Keratinocyte (primary cell): ENCODE data around the gene SULT4A1. TPM values are rescaled to one million over a fixed set of nuclear protein-coding genes. Genes with fewer than 3 reads are reported as not detected.
A peak's percentile ranks its signal among the peaks of the same experiment; 100 is the strongest.

ENCODE experiments used
- DNase-seq: peaks from one replicate; pipeline ENCODE4 v3.0.0-alpha.2; 2011; ENCODE audit warnings: low read depth, missing footprints, low spot score
- FAIRE-seq: peaks from 2 replicates; lab custom pipeline; 2011; peaks lifted over from hg19 to GRCh38; lab: Jason Lieb, UNC
- H2AFZ ChIP-seq: 2 replicates; pipeline ENCODE4 v1.6.0; 2012; ENCODE audit warnings: low read length, control low read depth, inconsistent platforms; ENCODE audit not compliant: control insufficient read depth
- H3K27ac ChIP-seq: 2 replicates; pipeline ENCODE4 v1.5.1; 2011; ENCODE audit warnings: low read length; ENCODE audit not compliant: control insufficient read depth, insufficient read depth
- H3K27me3 ChIP-seq: 3 replicates; pipeline ENCODE4 v1.6.0; 2011; ENCODE audit warnings: low read length; ENCODE audit not compliant: control insufficient read depth, insufficient read depth; ENCODE audit errors: extremely low read depth
- H3K36me3 ChIP-seq, 2 experiments: 2 replicates in 1 of 2; 3 replicates in 1 of 2; pipeline ENCODE4 v1.5.1; 2011; ENCODE audit warnings: low read length in 2 of 2, mild to moderate bottlenecking in 1 of 2; ENCODE audit not compliant: control insufficient read depth in 2 of 2, insufficient read depth in 2 of 2; ENCODE audit errors: extremely low read depth in 1 of 2
- H3K4me1 ChIP-seq: 3 replicates; pipeline ENCODE4 v1.5.1; 2011; ENCODE audit warnings: low read length; ENCODE audit not compliant: control insufficient read depth, insufficient read depth; ENCODE audit errors: extremely low read depth
- H3K4me2 ChIP-seq: 3 replicates; pipeline ENCODE4 v1.6.0; 2011; ENCODE audit warnings: low read depth, low read length; ENCODE audit not compliant: control insufficient read depth, insufficient read depth; ENCODE audit errors: extremely low read depth
- H3K4me3 ChIP-seq, 3 experiments: fragments of 200-600 bp in 1 of 3; sonication (generic) in 1 of 3; 2 replicates in 2 of 3; 3 replicates in 1 of 3; pipeline ENCODE4 v1.5.1; 2011 to 2016; ENCODE audit warnings: low read length in 3 of 3, mild to moderate bottlenecking in 3 of 3, control low read depth in 2 of 3, inconsistent platforms in 1 of 3, low read depth in 1 of 3, mixed read lengths in 1 of 3, mixed run types in 1 of 3, moderate library complexity in 1 of 3; ENCODE audit not compliant: control insufficient read depth in 2 of 3, insufficient read depth in 2 of 3; ENCODE audit errors: extremely low read depth in 1 of 3
- H3K79me2 ChIP-seq: 2 replicates; pipeline ENCODE4 v1.6.0; 2012; ENCODE audit warnings: low read length; ENCODE audit not compliant: control insufficient read depth, insufficient read depth
- H3K9ac ChIP-seq: 3 replicates; pipeline ENCODE4 v1.6.0; 2011; ENCODE audit warnings: low read length; ENCODE audit not compliant: control insufficient read depth, insufficient read depth; ENCODE audit errors: extremely low read depth
- H3K9me1 ChIP-seq: 3 replicates; pipeline ENCODE4 v1.6.0; 2011; ENCODE audit warnings: low read length; ENCODE audit not compliant: control insufficient read depth, insufficient read depth; ENCODE audit errors: extremely low read depth
- H3K9me3 ChIP-seq: 2 replicates; pipeline ENCODE4 v1.5.1; 2012; ENCODE audit warnings: low read depth, low read length; ENCODE audit not compliant: control insufficient read depth
- H4K20me1 ChIP-seq: 3 replicates; pipeline ENCODE4 v1.6.0; 2011; ENCODE audit warnings: low read length; ENCODE audit not compliant: control insufficient read depth, insufficient read depth; ENCODE audit errors: extremely low read depth
- CTCF ChIP-seq, 3 experiments: IDR thresholded peaks in 1 of 3; conservative IDR thresholded peaks in 1 of 3; optimal IDR thresholded peaks in 1 of 3; 2 replicates in 2 of 3; 3 replicates in 1 of 3; pipeline versions ENCODE3 to v1.5.1; 2011; ENCODE audit warnings: low read length in 3 of 3, mild to moderate bottlenecking in 3 of 3, moderate library complexity in 2 of 3, control low read depth in 1 of 3, inconsistent platforms in 1 of 3; ENCODE audit not compliant: insufficient read depth in 2 of 3; ENCODE audit errors: extremely low read depth in 1 of 3
- EZH2 ChIP-seq: IDR thresholded peaks from one replicate; pipeline ENCODE4 v1.6.1; 2012; ENCODE audit warnings: inconsistent platforms, mild to moderate bottlenecking, low read length, moderate library complexity
- dilution Hi-C: fragments of 300-500 bp; cut with MboI; formaldehyde crosslinking; loops from one replicate; pipeline ENCODE4 v1.7.0; 2020; ENCODE audit warnings: low sequenced_read_pairs; ENCODE audit not compliant: extremely low pct_ligation_motif_present
- polyA plus RNA-seq, 5 experiments: library from polyadenylated mRNA; depleted of rRNA in 3 of 5; stranded (reverse) in 3 of 5; stranded (forward) in 1 of 5; unstranded in 1 of 5; fragments of >200 nt; gene quantifications; 1 replicate in 1 of 5; 2 replicates in 3 of 5; 3 replicates in 1 of 5; pipeline versions ENCODE4 v1.2.1 to v1.2.3, GENCODE V29; 2011 to 2012; ENCODE audit warnings: missing spikeins in 2 of 5, low read depth in 1 of 5, low replicate concordance in 1 of 5

The SULT4A1 gene
- polyA plus RNA-seq, 1 donor (not counting 4 experiments of a cell fraction or from before 2014, with no cell fraction given) = 0.26 TPM

DNA sequence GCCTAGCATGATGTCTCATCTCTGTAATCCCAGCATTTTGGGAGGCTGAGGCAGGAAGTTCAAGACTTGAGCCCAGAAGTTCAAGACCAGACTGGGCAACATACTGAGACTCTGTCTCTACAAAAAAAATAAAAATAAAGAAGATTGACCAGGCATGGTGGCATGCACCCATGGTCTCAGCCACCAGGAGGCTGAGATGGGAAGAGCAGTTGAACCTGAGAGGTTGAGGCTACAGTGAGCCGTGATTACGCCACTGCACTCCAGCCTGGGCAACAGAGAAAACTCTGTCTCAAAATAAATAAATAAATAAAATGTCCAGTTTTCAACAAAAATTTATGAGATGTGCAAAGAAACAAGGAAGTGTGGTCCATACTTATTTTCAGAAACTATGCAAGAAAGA is 78.5 kb downstream of the SULT4A1 start:
- Histone ChIP-seq H3K36me3 (no peaks in the 10 kb centered on the region), H3K4me2 (no peak overlapping the region), H3K27ac (no peak overlapping the region), H3K9me3 (no peaks in the 10 kb centered on the region), H3K79me2 (no peaks in the 10 kb centered on the region), H3K4me3 (no peak overlapping the region), H3K4me1 (no peaks in the 10 kb centered on the region), H3K9me1 (no peaks in the 10 kb centered on the region), H2AFZ (no peak overlapping the region), H4K20me1 (no peaks in the 10 kb centered on the region), H3K9ac (no peak overlapping the region), H3K27me3 (peaks cover 3% of the 10 kb centered on the region)
- TF ChIP-seq CTCF (optimal IDR thresholded peaks at IDR 0.05 in 1 of 3, IDR thresholded peaks at IDR 0.05 in 1 of 3, conservative IDR thresholded peaks at IDR 0.05 in 1 of 3; ENCODE audit: extremely low read depth in 1 of 3, insufficient read depth in 2 of 3, low read length in 3 of 3) = peak in 1 of 3 experiments; percentile 23
- no peak for TF ChIP-seq EZH2
- dilution Hi-C loops = no loop called here
- FAIRE-seq (no peak), DNase-seq (no peak)

- Histone ChIP-seq H2AFZ (no peak overlapping the region), H3K27ac (no peak overlapping the region), H3K79me2 (no peaks in the 10 kb centered on the region), H3K9ac (no peak overlapping the region), H3K36me3 (no peaks in the 10 kb centered on the region), H4K20me1 (no peaks in the 10 kb centered on the region), H3K9me3 (no peaks in the 10 kb centered on the region), H3K4me3 (no peak overlapping the region), H3K27me3 (peaks cover 3% of the 10 kb centered on the region), H3K4me1 (peaks cover 3% of the 10 kb centered on the region), H3K4me2 (no peak overlapping the region), H3K9me1 (no peaks in the 10 kb centered on the region)
- FAIRE-seq = no peak
- dilution Hi-C loops = no loop called here
- TF ChIP-seq CTCF (optimal IDR thresholded peaks at IDR 0.05 in 1 of 3, IDR thresholded peaks at IDR 0.05 in 1 of 3, conservative IDR thresholded peaks at IDR 0.05 in 1 of 3; ENCODE audit: extremely low read depth in 1 of 3, insufficient read depth in 2 of 3, low read length in 3 of 3) (no peak), EZH2 (no peak)
- DNase-seq = no peak
Measured at GRCh38 chr22:43782448-43782847, 79.9 kb downstream of the SULT4A1 start.
